Colonic mucosa (tissue), 4 donors: ENCODE results near the gene SLC39A10. TPM values are rescaled to one million over a fixed set of nuclear protein-coding genes. Genes with fewer than 3 reads are reported as not detected.

Experiments used
- DNase-seq: peaks from one replicate; pipeline ENCODE4 v3.0.0-alpha.2; 2020
- H3K27ac ChIP-seq: fragments of 200-600 bp; one replicate; pipeline ENCODE4 v1.8.0; 2021
- H3K27me3 ChIP-seq: fragments of 200-600 bp; one replicate; pipeline ENCODE4 v1.8.0; 2021
- H3K36me3 ChIP-seq: fragments of 200-600 bp; one replicate; pipeline ENCODE4 v1.8.0; 2021
- H3K4me1 ChIP-seq: fragments of 200-600 bp; one replicate; pipeline ENCODE4 v1.8.0; 2021; ENCODE audit warnings: mild to moderate bottlenecking
- H3K4me3 ChIP-seq: fragments of 200-600 bp; one replicate; pipeline ENCODE4 v1.8.0; 2021
- H3K9ac ChIP-seq, 2 donors: one replicate each; pipeline ENCODE4 v1.7.0; 2013; ENCODE audit warnings: control low read depth in 2 of 2, low read depth in 2 of 2, low read length in 2 of 2
- H3K9me3 ChIP-seq: fragments of 200-600 bp; one replicate; pipeline ENCODE4 v1.8.0; 2021
- intact Hi-C: fragments of 100-400 bp; cut with DNase I; formaldehyde crosslinking; loops from one replicate; pipeline ENCODE4 v1.14.1; 2022
- total RNA-seq, 2 donors: library from RNA; stranded (reverse); fragmentation: NEBNext Ultra II Directional in 1 of 2; extraction: Animal tissue kit (Norgen Biotek cat#: 25700) in 1 of 2; gene quantifications; one replicate each; pipeline ENCODE4 v1.2.1, GENCODE V29; 2021
- TF ChIP-seq, protein P1 (sequence below): fragments of 200-600 bp; IDR thresholded peaks from one replicate; pipeline ENCODE4 v1.8.0; 2022; ENCODE audit warnings: antibody characterized with exemption, mild to moderate bottlenecking
- donor health status: healthy.
- donor health status: DM: no; HTN: no; CAD: no.
- donor health status: DM: no; HTN: no; CAD: no.

Gene SLC39A10
- total RNA-seq, 2 donors from 2014 or later, result 12.8 to 16.5 TPM

DNA sequence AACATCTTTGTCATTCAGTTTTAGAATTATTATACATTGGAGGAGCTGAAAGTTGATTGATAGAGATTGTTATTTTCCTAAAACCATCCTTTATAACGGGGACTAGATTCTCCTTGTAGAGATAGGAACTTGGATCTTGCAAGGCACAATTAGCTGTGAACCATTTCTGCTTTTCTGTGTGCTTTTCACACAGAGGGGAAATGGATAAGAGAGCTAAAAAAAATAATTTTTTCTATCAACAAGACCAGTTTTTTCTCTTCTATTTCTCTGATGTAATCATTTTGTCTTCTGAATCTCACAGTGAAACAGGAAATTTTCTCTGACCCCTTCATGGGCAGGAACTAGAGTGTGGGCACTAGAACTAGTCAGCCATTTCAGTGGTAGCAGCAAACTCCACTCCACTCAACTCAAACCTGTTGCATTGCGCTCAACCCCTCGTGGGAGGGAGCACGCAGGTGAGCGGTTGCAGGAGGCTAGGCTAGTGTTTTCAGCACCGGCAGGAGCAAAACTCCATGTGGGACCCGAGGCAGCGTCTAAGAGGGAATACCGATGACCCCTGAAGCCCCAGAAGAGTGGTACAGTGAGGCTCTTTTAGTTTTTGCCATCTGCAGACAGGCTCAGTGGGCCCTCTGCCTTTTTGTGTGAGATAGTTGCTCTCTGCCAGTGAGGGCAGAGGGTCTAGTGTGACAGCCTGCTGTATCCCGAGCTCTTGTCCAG lies 24.0 kb upstream of the SLC39A10 start:
- intact Hi-C loops, result no loop called here
- TF ChIP-seq, protein P1, sequence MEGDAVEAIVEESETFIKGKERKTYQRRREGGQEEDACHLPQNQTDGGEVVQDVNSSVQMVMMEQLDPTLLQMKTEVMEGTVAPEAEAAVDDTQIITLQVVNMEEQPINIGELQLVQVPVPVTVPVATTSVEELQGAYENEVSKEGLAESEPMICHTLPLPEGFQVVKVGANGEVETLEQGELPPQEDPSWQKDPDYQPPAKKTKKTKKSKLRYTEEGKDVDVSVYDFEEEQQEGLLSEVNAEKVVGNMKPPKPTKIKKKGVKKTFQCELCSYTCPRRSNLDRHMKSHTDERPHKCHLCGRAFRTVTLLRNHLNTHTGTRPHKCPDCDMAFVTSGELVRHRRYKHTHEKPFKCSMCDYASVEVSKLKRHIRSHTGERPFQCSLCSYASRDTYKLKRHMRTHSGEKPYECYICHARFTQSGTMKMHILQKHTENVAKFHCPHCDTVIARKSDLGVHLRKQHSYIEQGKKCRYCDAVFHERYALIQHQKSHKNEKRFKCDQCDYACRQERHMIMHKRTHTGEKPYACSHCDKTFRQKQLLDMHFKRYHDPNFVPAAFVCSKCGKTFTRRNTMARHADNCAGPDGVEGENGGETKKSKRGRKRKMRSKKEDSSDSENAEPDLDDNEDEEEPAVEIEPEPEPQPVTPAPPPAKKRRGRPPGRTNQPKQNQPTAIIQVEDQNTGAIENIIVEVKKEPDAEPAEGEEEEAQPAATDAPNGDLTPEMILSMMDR, result no peak

DNA sequence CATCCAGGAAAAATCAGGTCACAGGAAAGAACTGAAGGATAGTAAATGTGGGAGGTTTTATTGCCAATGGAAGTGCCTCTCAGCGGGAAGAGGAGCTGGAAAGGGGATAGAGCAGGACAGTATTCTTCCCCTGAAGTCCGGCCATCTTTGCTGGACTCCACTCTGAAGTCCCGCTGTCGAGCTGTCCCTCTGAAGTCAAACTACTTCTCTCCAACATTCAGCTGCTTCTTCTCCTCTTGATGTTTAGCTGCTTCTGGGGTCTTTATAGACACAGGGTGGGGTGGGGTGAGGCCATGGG lies 23.5 kb upstream of the SLC39A10 start:
- H3K27ac ChIP-seq, result no peak overlapping the region
- DNase-seq, result no peak
- intact Hi-C loops, result no loop called here
- no peaks in the 10 kb centered on the region for H3K27me3 ChIP-seq
- H3K9ac ChIP-seq, result no peak overlapping the region
- TF ChIP-seq, protein P1, result no peak
- no peaks in the 10 kb centered on the region for H3K36me3 ChIP-seq
- H3K4me3 ChIP-seq, result no peak overlapping the region
- H3K4me1 ChIP-seq, result no peaks in the 10 kb centered on the region
- H3K9me3 ChIP-seq, result no peaks in the 10 kb centered on the region

More for the DNA sequence above, 24.0 kb upstream of the SLC39A10 start:
- H3K36me3 ChIP-seq, result no peaks in the 10 kb centered on the region
- no peak for DNase-seq
- H3K27ac ChIP-seq, result no peak overlapping the region
- no peaks in the 10 kb centered on the region for H3K27me3 ChIP-seq
- H3K4me1 ChIP-seq, result no peaks in the 10 kb centered on the region
- H3K9me3 ChIP-seq, result no peaks in the 10 kb centered on the region
- no peak overlapping the region for H3K4me3 ChIP-seq
- H3K9ac ChIP-seq, result no peak overlapping the region

DNA sequence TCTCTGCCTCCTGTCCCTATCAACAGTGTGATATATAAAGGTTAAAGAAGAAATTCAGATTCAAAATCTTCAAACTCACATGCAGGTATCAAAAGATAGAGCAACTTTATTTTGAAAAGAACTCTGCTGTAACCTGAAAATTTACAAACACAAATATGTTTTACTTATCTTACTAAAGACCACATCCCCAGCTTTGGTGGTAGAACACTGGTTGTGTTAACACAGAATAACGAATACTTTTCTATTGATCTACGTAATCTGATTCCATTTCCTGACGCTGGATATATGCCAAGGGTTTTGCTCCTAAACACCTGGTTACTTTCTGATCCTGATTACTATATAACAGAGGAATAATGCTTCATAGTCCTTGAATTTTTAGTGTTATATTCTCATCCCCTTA lies 23.1 kb upstream of the SLC39A10 start:
- intact Hi-C loops, result no loop called here
- H3K27ac ChIP-seq, result no peak overlapping the region
- no peaks in the 10 kb centered on the region for H3K36me3 ChIP-seq
- TF ChIP-seq, protein P1, result no peak
- no peak overlapping the region for H3K4me3 ChIP-seq
- H3K27me3 ChIP-seq, result no peaks in the 10 kb centered on the region
- DNase-seq, result no peak
- no peaks in the 10 kb centered on the region for H3K4me1 ChIP-seq
- no peak overlapping the region for H3K9ac ChIP-seq
- H3K9me3 ChIP-seq, result no peaks in the 10 kb centered on the region

DNA sequence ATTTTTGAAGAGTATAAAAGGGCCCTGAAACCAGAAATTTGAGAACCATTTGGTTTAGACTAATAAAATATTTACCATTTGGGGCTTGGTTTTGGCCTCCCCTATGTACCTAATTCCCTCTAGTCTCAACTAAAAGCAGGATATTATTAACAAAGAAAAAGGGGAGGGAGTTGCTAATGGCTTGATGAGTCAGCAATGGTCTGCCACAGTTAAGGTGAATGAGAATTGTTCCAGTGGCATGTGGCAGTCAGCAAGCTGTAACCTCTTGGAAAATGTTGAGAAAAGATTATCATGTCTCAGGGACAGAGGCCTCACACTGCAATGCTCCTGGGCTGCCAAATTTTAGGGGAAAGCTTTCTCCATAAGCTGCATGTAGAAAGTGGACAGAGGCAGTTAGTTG lies 20.1 kb upstream of the SLC39A10 start:
- intact Hi-C loops, result no loop called here
- TF ChIP-seq, protein P1, result no peak
- Histone ChIP-seq H3K27me3 (no peaks in the 10 kb centered on the region), H3K4me1 (no peaks in the 10 kb centered on the region), H3K36me3 (no peaks in the 10 kb centered on the region), H3K27ac (no peak overlapping the region), H3K9me3 (no peaks in the 10 kb centered on the region), H3K9ac (no peak overlapping the region), H3K4me3 (no peak overlapping the region)
- DNase-seq, result no peak

DNA sequence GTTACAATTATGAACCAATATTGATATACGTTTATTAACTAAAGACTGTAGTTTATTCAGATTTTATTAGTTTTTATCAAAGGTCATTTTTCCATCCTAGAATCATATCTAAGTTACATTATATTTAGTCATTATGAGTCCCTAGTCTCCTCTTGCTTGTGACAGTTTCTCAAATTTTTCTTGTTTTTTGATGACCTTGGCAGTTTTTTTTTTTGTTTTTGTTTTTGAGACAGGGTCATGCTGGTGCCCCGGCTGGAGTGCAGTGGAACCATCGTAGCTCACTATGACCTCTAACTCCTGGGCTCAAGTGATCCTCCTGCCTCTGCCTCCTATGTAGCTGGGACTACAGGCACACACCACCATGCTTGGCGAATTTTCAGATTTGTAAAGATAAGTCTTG lies 18.3 kb upstream of the SLC39A10 start:
- Histone ChIP-seq H3K9ac (no peak overlapping the region), H3K4me3 (no peak overlapping the region), H3K4me1 (no peaks in the 10 kb centered on the region), H3K36me3 (no peaks in the 10 kb centered on the region), H3K27ac (no peak overlapping the region), H3K9me3 (no peaks in the 10 kb centered on the region), H3K27me3 (no peaks in the 10 kb centered on the region)
- no peak for DNase-seq
- intact Hi-C loops, result no loop called here
- TF ChIP-seq, protein P1, result no peak
